HG03097 (cell line): Measurements from ENCODE around the gene NCAPG2.

Experiments used
- ATAC-seq: cut with Tn5 transposase; IDR thresholded peaks from one replicate; pipeline ENCODE4 v1.9.1; 2021; ENCODE audit not compliant: unreplicated experiment, low FRiP score

The NCAPG2 gene

DNA sequence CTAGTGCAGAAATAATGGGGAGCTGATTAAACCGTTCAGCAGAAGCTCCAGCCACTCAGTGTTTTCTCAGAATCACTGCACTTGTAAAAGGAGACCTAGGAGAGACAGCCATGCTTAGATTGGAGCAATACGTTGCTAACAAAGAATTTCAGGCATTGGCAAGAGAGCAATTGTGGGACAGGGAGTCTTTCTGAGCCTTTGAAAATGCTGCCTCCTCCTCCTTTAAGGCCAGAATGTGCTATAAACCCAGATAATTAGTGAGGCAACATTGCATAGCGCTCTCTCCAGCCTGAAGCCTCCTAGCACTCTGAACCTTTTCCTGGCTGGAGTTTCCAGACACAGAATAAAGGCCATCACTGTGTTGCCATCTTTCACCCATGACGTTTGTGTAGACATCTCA, 98.5 kb downstream of the NCAPG2 start:
- no peak for ATAC-seq

DNA sequence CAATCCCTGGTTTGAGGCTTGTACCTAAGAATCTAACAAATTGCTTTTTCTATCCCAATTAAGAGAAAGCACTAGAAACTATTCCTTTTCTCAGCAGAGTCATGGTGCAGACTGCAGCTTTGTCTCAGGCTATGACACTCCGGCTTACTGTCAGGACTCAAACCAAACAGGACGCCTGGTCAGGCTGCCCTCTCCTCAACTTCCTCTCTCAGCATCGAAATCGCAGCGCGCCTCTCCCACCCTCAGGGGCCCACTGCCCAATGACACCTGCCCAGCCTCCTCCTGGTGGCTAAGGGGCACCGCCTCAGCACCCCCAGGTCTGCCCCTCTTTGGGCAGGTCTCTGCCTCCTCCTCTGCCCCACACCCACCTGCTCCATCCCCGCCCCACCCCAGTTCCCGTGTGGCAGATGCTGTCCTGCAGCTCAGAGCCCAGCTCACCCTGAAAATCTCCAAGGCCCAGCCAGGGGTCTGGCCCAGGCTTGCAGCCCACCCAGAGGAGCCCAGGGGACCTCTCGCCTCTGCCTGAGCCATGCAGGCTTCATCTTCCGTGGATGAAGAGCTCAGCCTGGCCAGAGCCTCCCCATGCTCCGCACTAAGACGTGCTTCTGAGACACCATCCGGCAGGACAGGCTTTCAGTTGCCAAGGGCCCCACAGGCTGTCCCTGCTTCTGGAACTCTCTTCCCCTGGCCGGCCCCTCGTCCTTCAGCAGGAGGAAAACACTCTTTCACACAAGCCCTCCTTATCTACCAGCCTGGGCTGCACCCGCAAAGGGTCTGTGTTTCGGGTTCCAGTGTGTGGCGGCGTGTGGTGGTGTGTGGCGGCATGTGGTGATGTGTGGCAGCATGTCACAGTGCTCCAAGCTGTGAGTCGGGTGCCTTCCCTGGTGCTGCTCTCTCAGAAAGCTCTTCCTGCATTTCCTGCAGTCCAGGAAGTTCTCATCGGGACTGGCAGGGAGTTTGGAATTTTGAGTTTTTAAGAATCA, 100.5 kb downstream of the NCAPG2 start:
- ATAC-seq = peak; percentile 17

DNA sequence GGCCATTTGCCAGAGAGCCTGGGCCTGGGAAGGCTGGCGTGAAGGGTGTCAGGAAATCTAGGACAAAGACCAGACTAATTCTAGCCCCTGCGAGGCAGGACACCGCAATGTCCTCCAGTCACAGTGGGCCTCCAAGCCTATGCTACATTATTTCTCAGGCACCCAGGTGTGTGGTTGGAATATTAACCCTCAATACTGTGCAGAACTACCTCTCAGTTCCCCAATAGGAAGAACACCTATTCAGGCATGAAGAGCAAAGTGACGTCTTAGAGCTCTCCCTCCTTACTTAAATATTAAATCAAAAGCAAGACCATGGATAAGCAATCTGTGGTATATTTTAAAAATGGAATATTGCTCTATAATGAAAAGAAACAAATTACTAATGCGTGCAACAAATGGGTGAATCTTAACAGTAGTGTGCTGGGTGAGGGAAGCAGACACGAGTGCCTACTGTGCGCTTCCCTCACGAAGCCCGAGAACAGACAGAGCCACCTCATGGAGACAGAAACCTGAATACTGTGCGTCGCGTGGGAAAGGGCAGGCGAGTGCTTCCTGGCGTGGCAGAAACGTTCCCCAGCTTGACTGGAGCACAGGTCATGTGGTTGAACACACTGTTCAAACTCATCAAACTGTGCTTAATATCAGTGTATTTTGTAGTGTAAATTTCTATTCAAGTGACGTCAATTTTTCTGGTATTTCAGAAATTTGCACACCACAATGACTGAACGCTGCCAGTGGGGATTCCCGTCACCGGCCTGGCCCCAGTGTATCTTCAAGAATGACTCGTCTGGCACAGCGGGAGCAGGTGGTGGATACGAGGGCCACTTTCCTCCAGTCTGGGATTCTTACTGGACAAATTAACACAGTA, 101.5 kb downstream of the NCAPG2 start:
- peak; percentile 42 for ATAC-seq

DNA sequence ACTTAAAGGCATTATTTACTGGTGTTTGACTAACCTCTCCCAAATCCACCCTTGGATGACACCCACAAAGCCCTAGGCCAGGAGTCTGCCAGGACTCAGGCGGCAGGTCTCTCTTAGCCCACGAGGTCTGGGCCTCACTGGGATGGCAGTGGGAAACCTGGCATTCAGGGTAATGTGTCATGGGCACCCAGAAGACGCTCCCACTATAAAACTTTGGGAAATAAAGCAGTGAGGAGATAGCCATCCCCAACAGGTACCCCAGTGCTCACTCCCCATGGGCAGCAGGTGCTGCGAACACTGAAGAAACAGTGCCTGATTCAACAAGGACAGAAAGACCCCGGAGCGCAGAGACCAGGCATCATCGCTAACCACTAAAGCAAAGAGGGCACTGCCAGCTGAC, 102.6 kb downstream of the NCAPG2 start:
- ATAC-seq = no peak

DNA sequence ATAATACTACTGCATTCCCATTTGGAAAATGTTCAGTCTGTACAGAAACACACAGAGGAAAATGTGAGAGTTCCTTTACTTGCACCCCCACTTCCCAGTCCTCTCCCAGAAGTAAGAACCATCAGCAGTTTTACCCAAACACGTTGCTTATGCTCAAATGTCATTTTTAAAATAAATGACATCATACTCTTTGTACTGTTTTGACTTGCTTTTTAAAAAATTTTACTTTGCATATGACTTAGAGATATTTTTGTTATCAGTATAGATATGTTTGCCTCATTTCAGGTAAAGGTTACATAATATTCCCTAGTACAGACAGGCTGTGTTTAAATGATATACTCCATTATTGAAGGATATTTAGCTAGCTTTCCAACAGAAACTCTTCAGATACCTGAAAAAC, 103.5 kb downstream of the NCAPG2 start:
- no peak for ATAC-seq

DNA sequence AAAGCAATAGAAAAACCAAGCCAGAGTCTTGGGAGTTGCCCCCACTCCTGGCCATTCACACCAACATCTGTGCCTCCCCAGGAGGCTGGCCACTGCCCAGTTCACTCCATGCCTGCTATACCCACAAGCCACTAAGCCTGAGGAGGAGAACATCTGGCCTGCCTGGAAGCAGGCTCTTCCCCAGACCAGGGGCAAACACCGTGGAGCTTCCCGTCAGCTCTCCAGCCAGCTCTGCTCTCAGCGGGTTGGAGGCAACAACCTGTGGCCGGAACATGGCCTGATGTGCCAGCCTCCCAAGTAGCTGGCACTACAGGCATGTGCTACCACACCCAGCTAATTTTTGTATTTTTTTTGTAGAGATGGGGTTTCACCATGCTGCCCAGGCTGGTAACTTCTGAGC, 107.9 kb downstream of the NCAPG2 start:
- ATAC-seq = no peak

DNA sequence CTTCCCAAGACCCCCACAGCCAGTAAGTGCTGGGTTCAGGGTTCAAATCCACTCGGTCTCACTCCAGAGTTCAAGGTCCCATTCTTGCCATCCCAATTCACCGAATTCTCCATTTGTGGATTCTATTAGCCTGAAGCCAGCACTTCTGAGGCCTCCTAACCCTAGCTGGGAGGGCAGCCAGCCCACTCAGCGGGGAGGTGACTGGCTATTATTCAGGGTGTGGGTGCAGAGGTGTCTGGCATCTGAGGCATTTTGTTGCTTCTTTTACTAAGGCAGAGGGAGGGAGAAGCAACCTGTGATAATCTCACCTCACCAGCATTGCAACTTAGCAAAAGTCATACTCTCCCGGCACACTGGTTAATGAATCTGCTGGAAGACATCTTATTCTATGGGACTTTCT, 108.3 kb downstream of the NCAPG2 start:
- no peak for ATAC-seq

DNA sequence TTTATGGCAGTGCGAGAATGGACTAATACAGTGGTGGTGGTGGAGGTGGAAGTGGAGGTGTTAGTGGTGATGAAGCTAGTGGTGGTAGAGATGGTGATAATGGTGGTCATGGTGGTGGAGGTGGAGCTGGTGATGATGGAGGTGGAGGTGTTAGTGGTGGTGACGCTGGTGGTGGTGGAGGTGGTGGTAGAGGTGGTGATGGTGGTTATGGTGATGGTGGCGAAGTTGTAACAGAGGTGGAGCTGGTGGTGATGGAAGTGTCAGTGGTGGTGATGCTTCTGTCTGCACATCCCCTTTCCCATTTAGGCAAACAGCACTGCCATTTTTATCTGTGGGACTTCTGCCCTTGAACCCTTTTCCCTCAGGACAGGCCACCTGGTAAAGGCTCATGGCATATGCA, 109.5 kb downstream of the NCAPG2 start:
- ATAC-seq = no peak

DNA sequence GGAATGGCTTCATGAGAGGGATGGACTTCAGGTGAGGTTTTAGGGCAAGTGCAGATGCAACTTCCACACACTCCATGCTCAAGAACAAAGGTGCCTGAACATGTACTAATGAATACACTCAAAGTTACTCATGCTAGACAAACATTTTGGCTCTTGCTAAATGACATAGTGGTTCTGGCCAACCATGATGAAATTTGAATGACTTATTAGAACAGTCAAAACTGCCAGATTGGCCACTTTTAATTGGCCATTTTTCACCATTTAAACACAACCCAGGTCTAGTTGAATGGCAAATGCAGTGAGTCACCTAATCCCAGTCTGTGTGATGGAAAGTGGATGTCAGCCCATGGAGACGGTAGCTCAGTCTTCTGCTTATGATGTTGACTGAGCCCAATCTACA, 112.1 kb downstream of the NCAPG2 start:
- no peak for ATAC-seq

DNA sequence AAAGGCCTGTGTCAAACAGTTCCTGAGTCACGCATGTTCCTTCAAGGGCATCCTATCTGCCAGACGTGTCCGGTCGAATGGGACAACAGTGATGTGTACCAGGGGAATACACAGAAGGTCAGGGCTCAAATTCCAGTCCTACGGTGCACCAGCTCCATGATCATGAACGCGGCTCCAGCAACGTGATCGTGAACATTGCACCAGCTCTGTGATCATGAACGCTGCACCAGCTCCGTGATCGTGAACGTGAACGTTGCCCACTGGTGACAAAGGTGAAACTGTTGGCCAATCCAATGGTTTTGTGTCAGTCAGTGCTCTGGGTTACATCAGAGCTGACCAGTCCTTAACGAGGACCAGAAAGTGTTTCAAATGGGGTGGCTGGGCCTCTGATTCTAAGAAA, 112.7 kb downstream of the NCAPG2 start:
- no peak for ATAC-seq

DNA sequence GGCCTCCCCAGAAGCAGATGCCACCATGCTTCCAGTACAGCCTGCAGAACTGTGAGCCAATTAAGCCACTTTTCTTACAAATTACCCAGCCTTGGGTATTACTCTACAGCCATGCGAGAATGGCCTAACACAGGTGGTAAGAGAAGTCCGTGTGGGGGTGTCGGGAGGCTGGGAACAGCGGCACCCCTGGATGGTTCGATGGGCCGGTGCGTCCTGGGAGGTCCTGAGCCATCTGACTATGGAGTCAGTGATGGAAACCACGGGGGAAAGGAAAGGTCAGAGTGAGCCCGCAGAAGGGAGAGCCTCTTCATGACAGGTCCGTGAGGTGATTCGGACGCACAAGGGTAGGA, 114.4 kb downstream of the NCAPG2 start:
- ATAC-seq = no peak

DNA sequence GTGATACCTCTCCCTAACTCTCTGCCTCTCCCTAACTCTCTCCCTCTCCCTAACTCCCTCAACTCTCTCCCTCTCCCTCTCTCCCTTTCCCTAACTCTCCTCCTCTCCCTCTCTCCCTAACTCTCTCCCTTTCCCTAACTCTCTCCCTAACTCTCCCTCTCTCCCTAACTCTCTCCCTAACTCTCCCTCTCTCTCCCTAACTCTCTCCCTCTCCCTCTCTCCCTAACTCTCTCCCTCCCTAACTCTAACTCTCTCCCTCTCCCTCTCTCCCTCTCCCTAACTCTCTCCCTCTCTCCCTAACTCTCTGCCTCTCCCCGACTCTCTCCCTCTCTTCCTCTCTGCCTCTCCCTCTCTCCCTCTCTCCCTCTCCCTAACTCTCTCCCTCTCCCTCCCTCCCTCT, 115.0 kb downstream of the NCAPG2 start:
- no peak for ATAC-seq

DNA sequence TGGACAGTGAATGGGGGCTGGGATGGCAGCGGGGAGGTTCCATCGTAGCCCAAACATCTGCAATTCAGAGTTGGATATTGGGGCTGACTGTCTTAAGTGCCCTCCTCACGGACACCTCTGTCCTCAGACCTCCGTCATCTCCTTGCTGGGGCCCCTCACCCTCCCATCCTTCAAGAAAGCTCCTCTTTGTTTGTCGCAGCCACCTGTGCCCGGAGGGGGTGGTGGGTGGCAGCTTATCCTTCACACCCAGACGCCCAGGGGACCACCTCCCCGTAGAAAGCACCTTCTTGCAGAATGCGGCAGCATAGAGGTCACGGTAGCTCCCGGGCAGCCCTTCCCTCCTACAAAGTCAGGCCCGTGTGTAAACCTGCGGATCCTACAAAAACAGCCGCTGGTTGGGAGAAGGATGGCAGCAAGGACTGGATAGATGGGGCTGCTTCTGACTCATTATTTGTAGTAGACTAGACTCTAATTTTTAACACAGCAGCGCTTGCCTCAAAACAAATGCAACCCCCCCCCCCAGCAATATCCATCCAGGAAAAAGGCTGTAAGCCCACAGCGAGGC, 115.6 kb downstream of the NCAPG2 start:
- no peak for ATAC-seq

DNA sequence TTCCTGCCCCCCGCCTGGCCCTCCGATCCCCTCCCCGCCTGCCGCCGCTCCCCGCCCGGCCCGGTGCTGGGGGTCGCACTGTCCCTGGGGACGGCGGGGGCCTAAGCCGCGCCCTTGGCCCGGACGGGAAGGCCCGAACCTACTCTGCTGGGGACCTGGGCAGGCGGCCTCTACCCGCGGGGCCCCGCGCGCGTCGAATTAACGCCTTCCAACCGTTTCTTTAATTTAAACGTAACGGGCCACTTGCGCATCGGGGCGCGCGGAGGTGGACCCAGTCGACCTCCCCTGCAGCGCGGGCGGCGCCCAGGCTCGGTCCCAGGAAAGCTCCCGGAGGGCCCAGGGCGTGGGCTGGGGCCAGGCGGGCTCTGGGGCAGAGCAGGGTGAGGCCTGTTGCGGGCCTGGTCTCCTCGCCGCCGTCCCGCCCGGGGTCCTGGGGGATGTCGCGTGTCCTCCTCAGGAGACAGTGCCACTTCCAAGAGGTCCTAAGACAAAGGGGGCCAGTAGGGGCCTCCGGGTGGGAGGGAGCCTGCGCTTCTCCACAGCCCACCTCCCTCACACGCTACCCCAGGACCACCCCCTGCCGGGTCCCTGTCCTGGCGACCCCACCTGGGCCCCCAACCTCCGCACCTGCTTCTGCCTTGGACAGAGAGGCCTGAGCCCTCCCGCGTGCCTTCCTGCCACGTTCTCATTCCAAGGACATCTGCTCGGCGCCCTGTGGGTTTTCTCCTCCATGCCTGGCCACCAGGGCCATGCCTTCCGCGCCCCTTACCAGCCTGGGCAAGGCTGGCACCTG, 116.3 kb downstream of the NCAPG2 start:
- ATAC-seq = no peak

DNA sequence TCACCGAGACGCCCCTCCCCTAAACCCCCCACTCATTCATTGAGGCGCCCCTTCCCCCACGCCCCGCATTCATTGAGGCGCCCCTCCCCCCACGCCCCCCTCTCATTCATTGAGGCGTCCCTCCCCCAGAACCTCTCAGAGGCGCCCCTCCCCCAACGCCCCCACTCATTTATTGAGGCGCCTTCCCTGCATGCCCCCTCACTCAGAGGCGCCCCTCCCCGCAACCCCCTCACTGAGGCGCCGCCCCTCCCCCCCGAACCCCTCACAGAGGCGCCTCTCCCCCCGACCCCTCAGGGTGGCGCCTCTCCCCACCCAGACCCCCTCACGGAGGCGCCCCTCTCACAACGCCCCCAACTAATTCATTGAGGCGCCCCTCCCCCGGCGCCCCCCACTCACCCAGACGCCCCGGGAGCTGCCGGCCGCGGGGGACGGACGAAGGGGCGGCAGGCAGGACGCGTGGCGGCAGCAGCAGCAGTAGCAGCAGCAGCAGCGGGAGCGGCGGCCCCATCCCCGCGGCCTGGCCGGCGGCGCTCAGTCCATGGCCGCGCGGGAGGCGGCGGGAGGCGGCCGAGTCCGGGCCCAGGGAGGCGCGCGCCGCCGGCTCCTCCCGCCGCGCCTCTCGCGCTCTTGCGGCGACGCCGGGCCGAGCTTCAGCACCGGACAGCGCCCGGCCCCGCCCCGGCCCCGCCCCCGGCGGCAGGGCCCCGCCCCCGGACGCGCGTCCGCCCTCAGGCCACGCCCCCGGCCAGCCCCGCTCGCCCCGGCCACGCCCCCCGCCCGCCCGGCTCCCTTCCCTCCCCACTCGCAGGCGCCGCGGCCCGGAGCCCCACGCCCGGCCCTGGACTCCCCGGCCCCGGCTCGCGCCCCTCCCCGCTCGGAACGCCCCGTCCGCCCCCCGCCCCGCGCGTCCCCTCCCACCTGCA, 117.2 kb downstream of the NCAPG2 start, which contains the start of gene PTPRN2:
PTPRN2 (minus strand) TSS at position 662 of the 923 bp plus-strand sequence.
- no peak for ATAC-seq

DNA sequence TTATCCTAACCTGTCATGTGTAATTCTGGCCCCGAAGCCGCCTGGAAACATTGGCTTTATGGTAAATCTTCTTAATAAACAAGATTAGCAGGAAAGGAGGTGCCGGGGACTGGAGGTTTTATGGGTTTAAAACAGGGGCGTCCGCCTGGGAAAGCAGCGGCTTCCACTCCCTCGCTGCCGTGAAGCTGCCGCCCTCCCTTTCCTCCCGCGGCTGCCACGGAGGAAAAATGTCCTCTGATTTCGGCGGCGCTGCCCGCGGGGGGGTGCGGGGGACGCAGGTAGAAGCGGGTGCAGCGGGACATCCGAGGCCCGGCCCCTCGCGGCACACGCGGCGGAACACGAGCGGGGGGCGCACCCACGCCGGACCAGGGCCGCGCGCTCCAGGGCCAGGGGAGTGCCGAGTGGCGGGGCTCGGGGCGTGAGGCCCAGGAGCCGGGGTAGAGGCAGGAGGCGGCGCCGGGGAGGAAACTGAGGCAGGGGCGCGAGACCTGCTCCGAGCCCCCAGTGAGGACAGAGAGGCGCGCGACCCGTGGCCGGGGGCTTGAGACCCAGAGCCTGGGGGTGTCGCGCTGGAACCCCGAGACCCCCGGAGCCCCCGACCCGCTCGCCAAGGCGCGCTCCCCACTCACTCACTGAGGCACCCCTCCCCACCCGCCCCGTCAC, 118.0 kb downstream of the NCAPG2 start:
- no peak for ATAC-seq

DNA sequence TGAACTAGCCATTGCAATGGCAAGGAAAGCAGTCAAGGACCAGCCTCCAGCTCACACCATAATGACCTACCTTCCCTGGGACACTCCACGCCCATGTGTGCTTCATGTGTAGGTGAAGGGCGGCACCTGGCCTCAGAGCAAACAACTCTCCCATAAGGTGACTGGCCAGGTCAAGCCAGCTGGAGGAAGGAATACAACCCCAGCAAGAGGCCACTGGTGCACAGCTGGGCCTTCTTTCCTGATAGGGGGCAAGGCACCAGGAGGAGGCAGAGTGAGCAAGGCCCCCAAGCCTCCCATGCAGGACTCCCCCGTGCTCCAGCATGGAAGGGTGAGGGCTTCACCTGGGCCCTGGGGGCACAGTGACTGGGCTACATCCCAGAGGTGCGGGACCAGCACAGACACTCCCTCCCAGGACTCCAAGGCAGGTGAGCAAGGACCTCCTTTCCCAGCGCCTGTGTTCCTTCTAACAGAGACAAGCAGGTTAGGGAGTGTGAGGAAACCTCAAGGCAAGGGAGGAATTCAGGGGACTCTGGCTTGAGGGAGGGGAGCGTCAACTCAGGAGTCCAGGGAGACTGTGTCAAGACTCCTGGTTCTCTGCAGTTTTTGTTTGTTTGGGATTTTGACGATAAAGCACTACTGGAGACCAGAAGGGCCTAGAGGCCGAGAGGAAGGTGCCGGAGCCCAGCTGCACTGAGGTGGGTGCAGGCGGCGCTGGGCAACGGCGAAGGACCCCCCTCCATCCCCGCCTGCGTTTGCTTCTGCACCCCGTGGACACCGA, 118.7 kb downstream of the NCAPG2 start:
- ATAC-seq = no peak

DNA sequence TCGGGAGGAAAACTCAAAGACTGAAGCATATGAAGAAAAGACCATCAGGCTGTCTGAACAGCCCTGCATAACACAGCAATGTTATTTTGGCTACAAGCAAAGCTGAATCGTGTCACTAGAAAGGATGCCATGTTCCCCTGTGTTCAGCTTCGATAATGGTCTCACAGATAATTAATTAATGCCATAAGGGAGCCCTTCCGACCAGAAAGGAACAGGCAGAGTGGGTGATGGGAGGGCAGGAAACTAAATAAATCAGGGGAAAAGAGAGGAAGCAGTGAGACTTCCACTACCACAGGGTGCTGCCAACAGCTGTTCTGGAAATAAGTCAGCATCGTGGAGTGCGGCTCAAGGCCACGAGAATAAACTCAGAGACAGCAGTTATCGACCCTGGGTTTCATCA, 120.2 kb downstream of the NCAPG2 start:
- ATAC-seq = no peak
